ENCODE measurements around the gene HOMER2. TPM values are rescaled to one million over a fixed set of nuclear protein-coding genes. Genes with fewer than 3 reads are reported as not detected.

The HOMER2 gene
- total RNA-seq, 4 donors from 2014 or later, result 3.6 to 9.8 (median 7.4) TPM

GRCh38 chr15:82904574-82904973 lies 47.9 kb downstream of the HOMER2 start:
- TF ChIP-seq CTCF (IDR thresholded peaks at IDR 0.05; ENCODE audit: low read depth), result no peak

GRCh38 chr15:82903511-82903910 lies 49.0 kb downstream of the HOMER2 start:
- no peak for TF ChIP-seq CTCF (IDR thresholded peaks at IDR 0.05; ENCODE audit: low read depth)

GRCh38 chr15:82901114-82901805 lies 51.3 kb downstream of the HOMER2 start:
- no peak for TF ChIP-seq CTCF (IDR thresholded peaks at IDR 0.05; ENCODE audit: low read depth)

- TF ChIP-seq CTCF (IDR thresholded peaks at IDR 0.05; ENCODE audit: low read depth), result no peak
Observed at GRCh38 chr15:82900511-82901060, 51.9 kb downstream of the HOMER2 start.

- no peak for TF ChIP-seq CTCF (IDR thresholded peaks at IDR 0.05; ENCODE audit: low read depth)
Observed at GRCh38 chr15:82898961-82899360, 53.6 kb downstream of the HOMER2 start.

GRCh38 chr15:82895983-82896382 lies 56.5 kb downstream of the HOMER2 start:
- no peak for TF ChIP-seq CTCF (IDR thresholded peaks at IDR 0.05; ENCODE audit: low read depth)

- TF ChIP-seq CTCF (IDR thresholded peaks at IDR 0.05; ENCODE audit: low read depth), result no peak
Observed at GRCh38 chr15:82894971-82895520, 57.5 kb downstream of the HOMER2 start.

All from subcutaneous adipose tissue (tissue), 4 donors.